Cortex of kidney (tissue), 1 donor: ENCODE measurements around the gene OPCML.

Experiments used
- DNase-seq: peaks from one replicate; lab custom pipeline; 2025; lab: John Stamatoyannopoulos, UW

OPCML gene

GRCh38 chr11:133175103-133175502, 357.2 kb downstream of the OPCML start:
- no peak for DNase-seq

- DNase-seq: no peak
Observed at GRCh38 chr11:133173810-133174412, 358.4 kb downstream of the OPCML start.

GRCh38 chr11:133172349-133172748, 360.0 kb downstream of the OPCML start:
- no peak for DNase-seq

- DNase-seq: no peak
Observed at GRCh38 chr11:133171374-133171773, 360.9 kb downstream of the OPCML start.

- DNase-seq: no peak
Observed at GRCh38 chr11:133168016-133168415, 364.3 kb downstream of the OPCML start.

GRCh38 chr11:133166662-133167061, 365.6 kb downstream of the OPCML start:
- no peak for DNase-seq

GRCh38 chr11:133164986-133165385, 367.3 kb downstream of the OPCML start:
- DNase-seq: no peak

GRCh38 chr11:133163463-133164419, 368.6 kb downstream of the OPCML start:
- DNase-seq: no peak

- no peak for DNase-seq
Observed at GRCh38 chr11:133162227-133162626, 370.1 kb downstream of the OPCML start.

GRCh38 chr11:133160754-133161153, 371.5 kb downstream of the OPCML start:
- DNase-seq: no peak

GRCh38 chr11:133156986-133157745, 375.1 kb downstream of the OPCML start:
- no peak for DNase-seq

- DNase-seq: no peak
Observed at GRCh38 chr11:133154781-133155180, 377.5 kb downstream of the OPCML start.

- no peak for DNase-seq
Observed at GRCh38 chr11:133154076-133154475, 378.2 kb downstream of the OPCML start.

GRCh38 chr11:133153031-133153430, 379.3 kb downstream of the OPCML start:
- DNase-seq: no peak

GRCh38 chr11:133149698-133150097, 382.6 kb downstream of the OPCML start:
- no peak for DNase-seq

- DNase-seq: no peak
Observed at GRCh38 chr11:133147625-133148024, 384.7 kb downstream of the OPCML start.

GRCh38 chr11:133146697-133147306, 385.5 kb downstream of the OPCML start:
- DNase-seq: no peak

GRCh38 chr11:133137939-133138338, 394.4 kb downstream of the OPCML start:
- DNase-seq: no peak

- no peak for DNase-seq
Observed at GRCh38 chr11:133137270-133137669, 395.0 kb downstream of the OPCML start.

- no peak for DNase-seq
Observed at GRCh38 chr11:133136376-133136775, 395.9 kb downstream of the OPCML start.

GRCh38 chr11:133134314-133135173, 397.8 kb downstream of the OPCML start:
- DNase-seq: no peak
